Measurements from ENCODE around the gene TTR. TPM values are rescaled to one million over a fixed set of nuclear protein-coding genes. Genes with fewer than 3 reads are reported as not detected.

The TTR gene
- total RNA-seq, 1 donor from 2014 or later: not detected

Other genes with a start within 250 kb of the TTR start
- not detected for gene DSG4, start 215.1 kb upstream of the TTR start, total RNA-seq
- gene DSG3, start 144.1 kb upstream of the TTR start, total RNA-seq: not detected
- gene DSG2, start 93.7 kb upstream of the TTR start, total RNA-seq: 32.9 TPM
- gene B4GALT6, start 92.7 kb downstream of the TTR start, total RNA-seq: 7.3 TPM
- gene SLC25A52, start 169.0 kb downstream of the TTR start, total RNA-seq: not detected